IMR-90 (cell line): ENCODE measurements around the gene ERVH48-1. TPM values are rescaled to one million over a fixed set of nuclear protein-coding genes. Genes with fewer than 3 reads are reported as not detected.

Source experiments
- ATAC-seq: fragments of 200-7000 bp; cut with Tn5 transposase; 2 replicates; pipeline ENCODE4 v1.9.1; 2020; ENCODE audit warnings: low read depth, mild to moderate bottlenecking, moderate library complexity
- BruUV-seq: library from RNA; stranded (reverse); fragments of 400-500 nt; replicated peaks from 2 replicates; lab custom pipeline; 2021; lab: Mats Ljungman, UMichigan
- CTCF ChIA-PET: fragments of 300-600 bp; formaldehyde crosslinking; extraction: SDS; loops from one replicate; lab custom pipeline; 2021; ENCODE audit warnings: antibody characterized with exemption; lab: Yijun Ruan, JAX
- POLR2A ChIA-PET: fragments of 300-600 bp; sonication (Branson Sonifier 250); formaldehyde crosslinking; loops from one replicate; lab custom pipeline; 2022; ENCODE audit warnings: antibody characterized with exemption; ENCODE audit not compliant: unreplicated experiment; lab: Charles Lee
- DNase-seq: peaks from one replicate; pipeline ENCODE4 v3.0.0; 2013
- H2AFZ ChIP-seq: replicated peaks from 2 replicates; pipeline ENCODE3; 2013; ENCODE audit warnings: low read length, mild to moderate bottlenecking; ENCODE audit not compliant: poor library complexity
- H2AK5ac ChIP-seq: 2 replicates; pipeline ENCODE4 v1.6.1; 2013; ENCODE audit warnings: low read depth, low read length, inconsistent platforms
- H2AK9ac ChIP-seq: replicated peaks from 2 replicates; pipeline ENCODE3; 2013; ENCODE audit warnings: mild to moderate bottlenecking, low read depth, low read length, moderate library complexity; ENCODE audit not compliant: poor library complexity
- H2BK120ac ChIP-seq: 2 replicates; pipeline ENCODE4 v1.6.1; 2013; ENCODE audit warnings: low read depth, low read length, inconsistent platforms
- H2BK15ac ChIP-seq: 3 replicates; pipeline ENCODE4 v1.6.1; 2013; ENCODE audit warnings: low read depth, low read length, inconsistent platforms
- H2BK20ac ChIP-seq: 2 replicates; pipeline ENCODE4 v1.6.1; 2013; ENCODE audit warnings: low read depth, mild to moderate bottlenecking, inconsistent platforms, low read length, moderate library complexity
- H2BK5ac ChIP-seq: 2 replicates; pipeline ENCODE4 v1.6.1; 2013; ENCODE audit warnings: mild to moderate bottlenecking, low read depth, low read length, inconsistent platforms; ENCODE audit not compliant: poor library complexity, severe bottlenecking
- H3K14ac ChIP-seq: replicated peaks from 2 replicates; pipeline ENCODE4 v1.6.1; 2013; ENCODE audit warnings: low read depth, low read length, inconsistent platforms
- H3K18ac ChIP-seq: 2 replicates; pipeline ENCODE4 v1.6.1; 2013; ENCODE audit warnings: low read depth, low read length, control low read depth
- H3K23ac ChIP-seq: 2 replicates; pipeline ENCODE4 v1.6.1; 2013; ENCODE audit warnings: low read depth, low read length, inconsistent platforms
- H3K27ac ChIP-seq: 2 replicates; pipeline ENCODE4 v1.5.1; 2013; ENCODE audit warnings: mild to moderate bottlenecking, control low read depth, low read length; ENCODE audit not compliant: insufficient read depth
- H3K27me3 ChIP-seq: 2 replicates; pipeline ENCODE4 v1.6.1; 2013; ENCODE audit warnings: low read length; ENCODE audit not compliant: control insufficient read depth, insufficient read depth
- H3K36me3 ChIP-seq: 2 replicates; pipeline ENCODE4 v1.6.1; 2013; ENCODE audit warnings: low read length, mixed read lengths; ENCODE audit not compliant: control insufficient read depth, insufficient read depth
- H3K4ac ChIP-seq: 2 replicates; pipeline ENCODE4 v1.6.1; 2013; ENCODE audit warnings: low read depth, low read length, inconsistent platforms
- H3K4me1 ChIP-seq: 2 replicates; pipeline ENCODE4 v1.6.1; 2013; ENCODE audit warnings: low read length, mixed read lengths; ENCODE audit not compliant: control insufficient read depth, insufficient read depth
- H3K4me2 ChIP-seq: 2 replicates; pipeline ENCODE4 v1.6.1; 2013; ENCODE audit warnings: low read depth, mild to moderate bottlenecking, control low read depth, low read length, moderate library complexity
- H3K4me3 ChIP-seq: 2 replicates; pipeline ENCODE4 v1.5.1; 2013; ENCODE audit warnings: low read depth, mild to moderate bottlenecking, control low read depth, low read length, moderate library complexity; ENCODE audit not compliant: insufficient read depth
- H3K56ac ChIP-seq: 2 replicates; pipeline ENCODE4 v1.6.1; 2013; ENCODE audit warnings: low read length, inconsistent platforms; ENCODE audit not compliant: insufficient read depth; ENCODE audit errors: extremely low read depth
- H3K79me1 ChIP-seq, 2 experiments: 2 replicates each; pipeline ENCODE4 v1.6.1; 2013; ENCODE audit warnings: low read length in 2 of 2, inconsistent platforms in 1 of 2, low read depth in 1 of 2
- H3K9ac ChIP-seq: 2 replicates; pipeline ENCODE4 v1.6.1; 2013; ENCODE audit warnings: low read depth, low read length, control low read depth
- H3K9me1 ChIP-seq: 2 replicates; pipeline ENCODE4 v1.6.1; 2013; ENCODE audit warnings: low read length, inconsistent platforms; ENCODE audit not compliant: insufficient read depth
- H3K9me3 ChIP-seq: 2 replicates; pipeline ENCODE4 v1.6.1; 2013; ENCODE audit warnings: low read length; ENCODE audit not compliant: control insufficient read depth, insufficient read depth
- H4K20me1 ChIP-seq: 2 replicates; pipeline ENCODE4 v1.6.1; 2013; ENCODE audit warnings: low read length, inconsistent platforms; ENCODE audit not compliant: insufficient read depth
- H4K5ac ChIP-seq: 2 replicates; pipeline ENCODE4 v1.6.1; 2013; ENCODE audit warnings: mild to moderate bottlenecking, low read depth, low read length, control low read depth
- H4K8ac ChIP-seq, 2 experiments: 2 replicates each; pipeline ENCODE4 v1.6.1; 2013; ENCODE audit warnings: low read depth in 2 of 2, low read length in 2 of 2, control low read depth in 1 of 2, inconsistent platforms in 1 of 2
- H4K91ac ChIP-seq: 2 replicates; pipeline ENCODE4 v1.6.1; 2013; ENCODE audit warnings: low read depth, low read length, inconsistent platforms; ENCODE audit not compliant: insufficient read depth
- BHLHE40 ChIP-seq: fragments of 150-350 bp; IDR thresholded peaks from 2 replicates; pipeline ENCODE4 v1.6.1; 2016; ENCODE audit warnings: mild to moderate bottlenecking, low read depth, low read length
- CEBPB ChIP-seq: IDR thresholded peaks from 2 replicates; pipeline ENCODE4 v1.6.1; 2012; ENCODE audit warnings: low read depth, low read length, improper control_type of control experiment
- CHD1 ChIP-seq: IDR thresholded peaks from 2 replicates; pipeline ENCODE4 v1.6.1; 2012; ENCODE audit warnings: low read depth, low read length, improper control_type of control experiment
- FOS ChIP-seq: fragments of 150-350 bp; IDR thresholded peaks from 2 replicates; pipeline ENCODE4 v1.6.1; 2016; ENCODE audit warnings: low read depth, low read length
- MAFK ChIP-seq: IDR thresholded peaks from 2 replicates; pipeline ENCODE4 v1.6.1; 2012; ENCODE audit warnings: low read depth, low read length, improper control_type of control experiment
- MAZ ChIP-seq: IDR thresholded peaks from 2 replicates; pipeline ENCODE4 v1.6.1; 2012; ENCODE audit warnings: low read depth, mild to moderate bottlenecking, low read length, improper control_type of control experiment, moderate library complexity, borderline replicate concordance
- MXI1 ChIP-seq: IDR thresholded peaks from 2 replicates; pipeline ENCODE4 v1.6.1; 2012; ENCODE audit warnings: low read depth, mild to moderate bottlenecking, low read length, moderate library complexity, borderline replicate concordance
- NFE2L2 ChIP-seq: fragments of 150-350 bp; IDR thresholded peaks from 2 replicates; pipeline ENCODE4 v1.6.1; 2016; ENCODE audit warnings: low read depth, mild to moderate bottlenecking, low read length
- POLR2A ChIP-seq: IDR thresholded peaks from 2 replicates; pipeline ENCODE4 v1.6.1; 2012; ENCODE audit warnings: mild to moderate bottlenecking, low read depth, low read length
- RAD21 ChIP-seq: IDR thresholded peaks from 2 replicates; pipeline ENCODE4 v1.6.1; 2012; ENCODE audit warnings: low read length, improper control_type of control experiment
- RCOR1 ChIP-seq: IDR thresholded peaks from 2 replicates; pipeline ENCODE4 v1.6.1; 2012; ENCODE audit warnings: mild to moderate bottlenecking, low read length, improper control_type of control experiment; ENCODE audit not compliant: insufficient replicate concordance
- RFX5 ChIP-seq: IDR thresholded peaks from 2 replicates; pipeline ENCODE4 v1.8.0; 2012; ENCODE audit warnings: low read depth, mild to moderate bottlenecking, low read length, moderate library complexity
- WGBS, 2 experiments: methylation state at CpG; one replicate each; pipeline versions ENCODE4 v1.1.5 to v1.1.7; 2013; ENCODE audit warnings: missing lambda C conversion rate in 2 of 2; ENCODE audit not compliant: insufficient read length in 1 of 2; ENCODE audit errors: extremely low coverage in 2 of 2; 5-methylcytosine and 5-hydroxymethylcytosine counted together
- dilution Hi-C: fragments of 300-500 bp; cut with HindIII; formaldehyde crosslinking; loops from one replicate; pipeline ENCODE4 v1.14.3; 2018; ENCODE audit warnings: low sequenced_read_pairs; ENCODE audit not compliant: unreplicated experiment
- in situ Hi-C: fragments of 300-500 bp; cut with MboI; formaldehyde crosslinking; loops from 3 replicates; pipeline ENCODE4 v1.14.3; 2019; ENCODE audit warnings: low sequenced_read_pairs, inconsistent platforms, mixed read lengths
- intact Hi-C: fragments of 100-400 bp; cut with micrococcal nuclease; formaldehyde crosslinking; loops from 2 replicates; pipeline ENCODE4 v1.10.0; 2022
- polyA plus RNA-seq, 3 experiments: library from polyadenylated mRNA; depleted of rRNA; stranded (reverse); fragments of >200 nt; gene quantifications; 2 replicates each; pipeline ENCODE4 v1.2.3, GENCODE V29; 2012; ENCODE audit warnings: low replicate concordance in 1 of 3
- total RNA-seq: library from RNA; depleted of rRNA; stranded (reverse); fragments of >200 nt; gene quantifications from 2 replicates; pipeline ENCODE4 v1.2.3, GENCODE V29; 2012
- TF ChIP-seq, protein P1 (sequence below): fragments of 150-350 bp; IDR thresholded peaks from 2 replicates; pipeline ENCODE4 v1.6.1; 2017; ENCODE audit warnings: mild to moderate bottlenecking, antibody characterized with exemption, low read length, low read depth
- TF ChIP-seq, protein P2 (sequence below): conservative IDR thresholded peaks from 2 replicates; pipeline ENCODE4 v1.5.1; 2012; ENCODE audit warnings: mild to moderate bottlenecking, low read depth, low read length, improper control_type of control experiment
- TF ChIP-seq, protein P3 (sequence below): fragments of 150-350 bp; IDR thresholded peaks from 2 replicates; pipeline ENCODE4 v1.6.1; 2016; ENCODE audit warnings: low read depth, mild to moderate bottlenecking, low read length, moderate library complexity, borderline replicate concordance

The ERVH48-1 gene
- total and polyA plus RNA-seq, 2 of the 4 experiments (the other 2 are of a cell fraction), result under 0.01 TPM; not detected in 1

DNA sequence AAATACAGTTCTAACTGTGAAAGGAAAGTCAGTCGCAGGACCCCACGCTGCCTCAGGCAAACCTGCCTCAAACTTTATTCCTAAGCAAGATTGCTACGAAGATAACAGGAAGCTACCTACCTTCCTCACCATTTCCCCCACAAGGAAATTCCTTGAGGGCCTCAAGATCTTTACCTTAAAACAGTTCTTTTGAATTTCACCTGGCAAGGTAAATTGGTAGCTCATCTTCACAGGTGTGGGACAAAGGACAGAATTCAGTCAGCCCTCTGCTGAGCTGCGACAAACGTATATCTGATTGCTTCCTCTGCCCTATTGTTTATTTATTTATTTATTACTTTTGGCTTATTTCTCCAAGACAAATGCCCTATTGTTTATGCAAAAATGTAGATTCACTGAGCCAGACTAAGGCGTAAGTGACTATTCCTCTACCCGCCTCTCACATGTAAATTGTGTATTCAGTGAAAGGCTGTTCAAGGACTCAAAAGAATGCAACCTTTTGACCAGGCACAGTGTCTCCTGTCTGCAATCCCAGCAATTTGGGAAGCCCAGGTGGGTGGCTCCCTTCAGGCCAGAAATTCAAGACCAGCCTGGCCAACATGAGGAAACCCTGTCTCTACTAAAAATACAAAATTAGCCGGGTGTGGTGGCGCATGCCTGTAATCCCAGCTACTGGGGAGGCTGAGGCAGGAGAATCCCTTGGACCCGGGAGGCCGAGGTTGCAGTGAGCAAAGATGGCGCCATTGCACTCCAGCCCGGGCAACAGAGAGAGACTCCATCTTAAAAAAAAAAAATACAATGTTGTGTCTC, 31.6 kb upstream of the ERVH48-1 start:
- dilution Hi-C loops, result no loop called here
- BruUV-seq, result no TSS peak
- no peak for ATAC-seq
- TF ChIP-seq RAD21 (no peak), RCOR1 (no peak), BHLHE40 (no peak), MXI1 (no peak), POLR2A (no peak), MAZ (no peak), FOS (no peak), MAFK (no peak), CHD1 (no peak), NFE2L2 (no peak), RFX5 (no peak), CEBPB (no peak)
- TF ChIP-seq, protein P1, sequence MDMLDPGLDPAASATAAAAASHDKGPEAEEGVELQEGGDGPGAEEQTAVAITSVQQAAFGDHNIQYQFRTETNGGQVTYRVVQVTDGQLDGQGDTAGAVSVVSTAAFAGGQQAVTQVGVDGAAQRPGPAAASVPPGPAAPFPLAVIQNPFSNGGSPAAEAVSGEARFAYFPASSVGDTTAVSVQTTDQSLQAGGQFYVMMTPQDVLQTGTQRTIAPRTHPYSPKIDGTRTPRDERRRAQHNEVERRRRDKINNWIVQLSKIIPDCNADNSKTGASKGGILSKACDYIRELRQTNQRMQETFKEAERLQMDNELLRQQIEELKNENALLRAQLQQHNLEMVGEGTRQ, result no peak
- TF ChIP-seq, protein P2, sequence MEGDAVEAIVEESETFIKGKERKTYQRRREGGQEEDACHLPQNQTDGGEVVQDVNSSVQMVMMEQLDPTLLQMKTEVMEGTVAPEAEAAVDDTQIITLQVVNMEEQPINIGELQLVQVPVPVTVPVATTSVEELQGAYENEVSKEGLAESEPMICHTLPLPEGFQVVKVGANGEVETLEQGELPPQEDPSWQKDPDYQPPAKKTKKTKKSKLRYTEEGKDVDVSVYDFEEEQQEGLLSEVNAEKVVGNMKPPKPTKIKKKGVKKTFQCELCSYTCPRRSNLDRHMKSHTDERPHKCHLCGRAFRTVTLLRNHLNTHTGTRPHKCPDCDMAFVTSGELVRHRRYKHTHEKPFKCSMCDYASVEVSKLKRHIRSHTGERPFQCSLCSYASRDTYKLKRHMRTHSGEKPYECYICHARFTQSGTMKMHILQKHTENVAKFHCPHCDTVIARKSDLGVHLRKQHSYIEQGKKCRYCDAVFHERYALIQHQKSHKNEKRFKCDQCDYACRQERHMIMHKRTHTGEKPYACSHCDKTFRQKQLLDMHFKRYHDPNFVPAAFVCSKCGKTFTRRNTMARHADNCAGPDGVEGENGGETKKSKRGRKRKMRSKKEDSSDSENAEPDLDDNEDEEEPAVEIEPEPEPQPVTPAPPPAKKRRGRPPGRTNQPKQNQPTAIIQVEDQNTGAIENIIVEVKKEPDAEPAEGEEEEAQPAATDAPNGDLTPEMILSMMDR, result no peak
- TF ChIP-seq, protein P3, sequence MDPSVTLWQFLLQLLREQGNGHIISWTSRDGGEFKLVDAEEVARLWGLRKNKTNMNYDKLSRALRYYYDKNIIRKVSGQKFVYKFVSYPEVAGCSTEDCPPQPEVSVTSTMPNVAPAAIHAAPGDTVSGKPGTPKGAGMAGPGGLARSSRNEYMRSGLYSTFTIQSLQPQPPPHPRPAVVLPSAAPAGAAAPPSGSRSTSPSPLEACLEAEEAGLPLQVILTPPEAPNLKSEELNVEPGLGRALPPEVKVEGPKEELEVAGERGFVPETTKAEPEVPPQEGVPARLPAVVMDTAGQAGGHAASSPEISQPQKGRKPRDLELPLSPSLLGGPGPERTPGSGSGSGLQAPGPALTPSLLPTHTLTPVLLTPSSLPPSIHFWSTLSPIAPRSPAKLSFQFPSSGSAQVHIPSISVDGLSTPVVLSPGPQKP, result no peak

More for the DNA sequence above, 31.6 kb upstream of the ERVH48-1 start:
- 0 out of 2 replicates have a peak, but pooled peaks cover 2% of the 10 kb centered on the region for H3K4me1 ChIP-seq
- no peaks in the 10 kb centered on the region for H3K9me1 ChIP-seq
- no peak overlapping the region for H3K18ac ChIP-seq
- no peak overlapping the region for H3K9ac ChIP-seq
- no peak overlapping the region for H2AK9ac ChIP-seq
- H3K4me2 ChIP-seq, result no peak overlapping the region
- POLR2A ChIA-PET, result no interaction called here
- no peak overlapping the region for H4K8ac ChIP-seq
- H2BK20ac ChIP-seq, result no peak overlapping the region
- H2AFZ ChIP-seq, result no peak overlapping the region
- H3K4ac ChIP-seq, result no peak overlapping the region
- no peaks in the 10 kb centered on the region for H3K79me1 ChIP-seq
- no peak overlapping the region for H3K14ac ChIP-seq
- no peaks in the 10 kb centered on the region for H3K9me3 ChIP-seq
- no peak overlapping the region for H2BK5ac ChIP-seq
- CTCF ChIA-PET, result no interaction called here
- intact Hi-C loops (no loop called here), in situ Hi-C loops (no loop called here)
- no peak for DNase-seq
- WGBS, 2 experiments, result 92% methylated on average over 7 of the region's 13 CpGs; no CpG with 5 or more reads in 1 of the 2 experiments
- H4K20me1 ChIP-seq, result no peaks in the 10 kb centered on the region
- no peak overlapping the region for H3K4me3 ChIP-seq
- H2AK5ac ChIP-seq, result no peak overlapping the region
- H4K5ac ChIP-seq, result peak overlapping the region; percentile 54; the same call in 1 of the 2 replicates
- H2BK120ac ChIP-seq, result no peak overlapping the region
- no peaks in the 10 kb centered on the region for H3K36me3 ChIP-seq
- no peak overlapping the region for H3K56ac ChIP-seq
- no peak overlapping the region for H3K23ac ChIP-seq
- no peaks in the 10 kb centered on the region for H3K27me3 ChIP-seq
- H4K91ac ChIP-seq, result no peak overlapping the region; the same call in 1 of the 2 replicates
- H3K27ac ChIP-seq, result no peak overlapping the region
- H2BK15ac ChIP-seq, result no peak overlapping the region
